ENCODE data around the gene PCDH15. TPM values are rescaled to one million over a fixed set of nuclear protein-coding genes. Genes with fewer than 3 reads are reported as not detected.
"Not testable (repeated sequence)": the region's sequence is repeated elsewhere in the genome, so short reads cannot be mapped to it uniquely, and the experiment has no call there.

Gene PCDH15
- total RNA-seq, 4 donors from 2014 or later: not detected

DNA sequence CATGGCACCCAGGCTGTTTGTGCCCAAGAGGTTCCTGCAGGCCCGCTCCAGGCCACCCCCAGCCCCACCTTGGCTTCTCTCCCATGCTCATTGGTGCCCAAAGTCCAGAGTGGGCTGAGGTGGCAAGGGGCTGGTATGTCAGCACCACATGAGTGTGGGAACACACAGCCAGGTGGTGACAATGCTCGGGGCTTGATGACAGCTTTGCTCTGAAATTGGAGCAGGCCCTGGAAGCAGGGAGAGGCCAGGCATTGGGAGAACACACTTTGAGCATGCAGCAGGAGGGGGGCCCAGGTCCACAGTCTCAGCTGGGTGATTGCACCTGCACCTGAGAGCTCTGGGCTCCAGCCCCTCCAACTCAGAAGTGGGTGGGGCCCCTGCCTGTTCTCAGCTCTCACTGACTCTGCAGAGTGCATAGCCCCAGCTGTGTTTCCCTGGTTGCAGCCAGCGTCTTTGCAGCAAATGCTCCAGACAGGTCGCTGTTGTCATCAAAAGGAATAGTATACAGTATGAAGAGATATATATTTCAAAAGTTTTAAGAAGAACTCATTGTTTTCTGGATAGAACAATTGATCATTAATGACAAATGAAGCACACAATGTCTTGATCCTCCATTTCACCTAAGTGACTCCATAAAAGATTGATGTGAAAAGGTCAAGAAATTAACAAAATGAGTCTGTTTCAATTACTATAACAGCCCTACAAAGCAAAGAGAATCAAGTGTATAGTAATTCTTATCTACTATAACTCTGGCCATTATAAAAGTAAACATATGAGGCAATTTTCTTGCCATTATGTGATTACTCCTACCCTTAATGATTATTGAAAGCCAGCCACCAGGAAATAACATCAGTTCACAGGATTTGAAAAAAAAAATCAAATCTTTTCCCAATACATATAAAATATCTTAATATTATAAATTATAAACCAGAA is 848.1 kb downstream of the PCDH15 start:
- no peak overlapping the region for H3K4me3 ChIP-seq
- TF ChIP-seq, protein P1, sequence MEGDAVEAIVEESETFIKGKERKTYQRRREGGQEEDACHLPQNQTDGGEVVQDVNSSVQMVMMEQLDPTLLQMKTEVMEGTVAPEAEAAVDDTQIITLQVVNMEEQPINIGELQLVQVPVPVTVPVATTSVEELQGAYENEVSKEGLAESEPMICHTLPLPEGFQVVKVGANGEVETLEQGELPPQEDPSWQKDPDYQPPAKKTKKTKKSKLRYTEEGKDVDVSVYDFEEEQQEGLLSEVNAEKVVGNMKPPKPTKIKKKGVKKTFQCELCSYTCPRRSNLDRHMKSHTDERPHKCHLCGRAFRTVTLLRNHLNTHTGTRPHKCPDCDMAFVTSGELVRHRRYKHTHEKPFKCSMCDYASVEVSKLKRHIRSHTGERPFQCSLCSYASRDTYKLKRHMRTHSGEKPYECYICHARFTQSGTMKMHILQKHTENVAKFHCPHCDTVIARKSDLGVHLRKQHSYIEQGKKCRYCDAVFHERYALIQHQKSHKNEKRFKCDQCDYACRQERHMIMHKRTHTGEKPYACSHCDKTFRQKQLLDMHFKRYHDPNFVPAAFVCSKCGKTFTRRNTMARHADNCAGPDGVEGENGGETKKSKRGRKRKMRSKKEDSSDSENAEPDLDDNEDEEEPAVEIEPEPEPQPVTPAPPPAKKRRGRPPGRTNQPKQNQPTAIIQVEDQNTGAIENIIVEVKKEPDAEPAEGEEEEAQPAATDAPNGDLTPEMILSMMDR (IDR thresholded peaks at IDR 0.05): no peak
- no peak for TF ChIP-seq POLR2A (IDR thresholded peaks at IDR 0.05)
- no peaks in the 10 kb centered on the region for H3K4me1 ChIP-seq
- no peaks in the 10 kb centered on the region for H3K27me3 ChIP-seq
- no peaks in the 10 kb centered on the region for H3K9me3 ChIP-seq
- H3K36me3 ChIP-seq: no peaks in the 10 kb centered on the region
- no peak for DNase-seq
- H3K27ac ChIP-seq: no peak overlapping the region

DNA sequence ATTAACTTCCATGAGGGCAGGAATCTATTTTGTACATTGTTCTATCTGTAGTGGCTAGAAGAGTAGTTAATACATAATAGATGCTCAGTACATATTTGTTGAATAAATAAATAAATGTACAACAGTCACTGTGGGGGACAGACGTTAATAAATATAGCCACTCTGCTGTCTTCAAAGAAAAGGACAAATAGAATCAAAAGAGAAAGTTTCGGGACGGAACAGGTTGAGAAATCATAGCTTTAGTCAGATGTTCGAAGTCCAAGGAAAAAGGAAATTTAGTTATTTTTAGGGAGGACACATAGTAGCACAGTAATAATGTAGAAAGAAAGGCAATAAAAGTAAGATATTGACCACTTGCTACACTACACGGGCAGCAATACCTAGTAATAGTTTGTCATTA is 861.4 kb downstream of the PCDH15 start:
- H3K4me3 ChIP-seq: no peak overlapping the region
- no peak for DNase-seq
- TF ChIP-seq POLR2A (IDR thresholded peaks at IDR 0.05): no peak
- H3K27ac ChIP-seq: no peak overlapping the region
- no peaks in the 10 kb centered on the region for H3K4me1 ChIP-seq
- no peaks in the 10 kb centered on the region for H3K27me3 ChIP-seq
- H3K36me3 ChIP-seq: no peaks in the 10 kb centered on the region
- no peaks in the 10 kb centered on the region for H3K9me3 ChIP-seq

DNA sequence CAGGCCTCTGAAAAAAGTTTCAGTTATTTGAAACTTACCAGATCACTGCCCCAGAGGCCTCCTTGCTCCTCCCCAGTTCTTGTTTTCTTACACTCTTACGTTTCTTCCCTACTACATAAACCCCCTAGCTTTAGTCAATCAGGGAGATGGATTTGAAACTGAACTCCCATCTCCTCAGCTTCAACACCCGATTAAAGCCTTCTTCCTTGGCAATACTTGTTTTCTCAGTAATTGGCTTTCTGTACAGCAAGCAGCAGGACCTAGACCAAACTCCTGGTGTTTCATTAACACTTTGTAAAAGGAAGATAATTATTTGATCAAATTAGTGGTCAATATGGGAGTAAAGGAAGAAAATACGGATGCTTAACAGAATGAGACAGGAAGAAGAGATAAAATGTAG is 870.4 kb downstream of the PCDH15 start:
- no peak overlapping the region for H3K4me3 ChIP-seq
- H3K9me3 ChIP-seq: no peaks in the 10 kb centered on the region
- H3K27me3 ChIP-seq: no peaks in the 10 kb centered on the region
- TF ChIP-seq, protein P1 (IDR thresholded peaks at IDR 0.05): no peak
- TF ChIP-seq POLR2A (IDR thresholded peaks at IDR 0.05): no peak
- no peak overlapping the region for H3K27ac ChIP-seq
- H3K4me1 ChIP-seq: no peaks in the 10 kb centered on the region
- no peak for DNase-seq
- no peaks in the 10 kb centered on the region for H3K36me3 ChIP-seq

DNA sequence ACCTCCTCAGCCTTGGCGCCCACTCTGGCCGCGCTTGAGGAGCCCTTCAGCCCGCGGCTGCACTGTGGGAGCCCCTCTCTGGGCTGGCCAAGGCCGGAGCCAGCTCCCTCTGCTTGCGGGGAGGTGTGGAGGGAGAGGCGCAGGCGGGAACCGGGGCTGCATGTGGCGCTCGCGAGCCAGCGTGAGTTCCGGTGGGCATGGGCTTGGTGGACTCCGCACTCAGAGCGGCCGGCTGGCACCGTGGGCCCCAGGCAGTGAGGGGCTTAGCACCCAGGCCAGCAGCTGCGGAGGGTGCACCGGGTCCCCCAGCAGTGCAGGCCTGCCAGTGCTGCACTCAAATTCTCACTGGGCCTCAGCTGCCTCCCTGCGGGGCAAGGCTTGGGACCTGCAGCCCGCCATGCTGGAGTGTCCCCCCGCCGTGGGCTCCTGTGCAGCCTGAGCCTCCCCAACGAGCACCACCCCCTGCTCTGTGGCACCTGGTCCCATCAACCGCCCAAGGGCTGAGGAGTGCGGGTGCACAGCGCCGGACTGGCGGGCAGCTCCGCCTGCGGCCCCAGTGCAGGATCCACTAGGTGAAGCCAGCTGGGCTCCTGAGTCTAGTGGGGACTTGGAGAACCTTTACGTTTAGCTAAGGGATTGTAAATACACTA is 876.9 kb downstream of the PCDH15 start:
- H3K36me3 ChIP-seq, H3K4me3 ChIP-seq, H3K27me3 ChIP-seq, H3K9me3 ChIP-seq, H3K4me1 ChIP-seq, DNase-seq, H3K27ac ChIP-seq: not testable (repeated sequence)

DNA sequence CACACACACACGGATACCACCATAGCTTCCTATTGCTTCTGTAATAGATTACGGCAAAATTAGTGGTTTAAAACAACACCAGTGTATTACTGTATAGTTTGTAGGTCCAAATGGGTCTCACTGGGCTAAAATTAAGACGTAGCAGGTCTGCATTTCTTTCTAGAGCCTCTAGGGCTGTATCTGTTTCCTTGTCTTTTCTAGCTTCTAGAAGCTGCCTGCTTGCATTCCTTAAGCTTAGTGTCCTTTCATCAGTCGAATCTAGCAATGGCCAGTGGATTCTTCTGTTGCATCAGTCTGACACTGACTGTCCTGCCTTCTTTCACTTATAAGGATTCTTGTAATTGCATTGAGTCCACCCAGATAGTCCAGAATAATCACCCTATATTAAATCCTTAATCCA is 882.3 kb downstream of the PCDH15 start:
- Histone ChIP-seq H3K9me3 (no peaks in the 10 kb centered on the region), H3K27ac (no peak overlapping the region), H3K4me1 (no peaks in the 10 kb centered on the region), H3K27me3 (no peaks in the 10 kb centered on the region), H3K4me3 (no peak overlapping the region), H3K36me3 (no peaks in the 10 kb centered on the region)
- no peak for TF ChIP-seq POLR2A (IDR thresholded peaks at IDR 0.05)
- TF ChIP-seq, protein P1 (IDR thresholded peaks at IDR 0.05): no peak
- no peak for DNase-seq

DNA sequence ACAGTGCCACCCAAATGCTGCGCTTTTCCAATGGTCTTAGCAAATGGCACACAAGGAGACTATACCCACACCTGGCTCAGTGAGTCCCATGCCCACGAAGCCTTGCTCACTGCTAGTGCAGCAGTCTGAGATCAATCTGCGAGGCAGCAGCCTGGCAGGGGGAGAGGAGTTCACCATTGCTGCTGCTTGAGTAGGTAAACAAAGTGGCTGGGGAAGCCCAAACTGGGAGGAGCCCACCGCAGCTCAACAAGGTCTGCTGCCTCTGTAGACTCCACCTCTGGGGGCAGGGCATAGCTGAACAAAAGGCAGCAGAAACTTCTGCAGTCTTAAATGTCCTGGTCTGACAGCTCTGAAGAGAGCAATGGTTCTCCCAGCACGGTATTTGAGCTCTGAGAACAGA is 891.2 kb downstream of the PCDH15 start:
- no peak overlapping the region for H3K4me3 ChIP-seq
- no peak for TF ChIP-seq POLR2A (IDR thresholded peaks at IDR 0.05)
- TF ChIP-seq, protein P1 (IDR thresholded peaks at IDR 0.05): no peak
- DNase-seq: no peak

More for the DNA sequence above, 891.2 kb downstream of the PCDH15 start:
- Histone ChIP-seq H3K4me1 (no peaks in the 10 kb centered on the region), H3K27me3 (no peaks in the 10 kb centered on the region), H3K36me3 (no peaks in the 10 kb centered on the region), H3K9me3 (no peaks in the 10 kb centered on the region), H3K27ac (no peak overlapping the region)
